ENCODE measurements around the gene ZNF146.
"Not testable (repeated sequence)": the region's sequence is repeated elsewhere in the genome, so short reads cannot be mapped to it uniquely, and the experiment has no call there.

Gene ZNF146

DNA sequence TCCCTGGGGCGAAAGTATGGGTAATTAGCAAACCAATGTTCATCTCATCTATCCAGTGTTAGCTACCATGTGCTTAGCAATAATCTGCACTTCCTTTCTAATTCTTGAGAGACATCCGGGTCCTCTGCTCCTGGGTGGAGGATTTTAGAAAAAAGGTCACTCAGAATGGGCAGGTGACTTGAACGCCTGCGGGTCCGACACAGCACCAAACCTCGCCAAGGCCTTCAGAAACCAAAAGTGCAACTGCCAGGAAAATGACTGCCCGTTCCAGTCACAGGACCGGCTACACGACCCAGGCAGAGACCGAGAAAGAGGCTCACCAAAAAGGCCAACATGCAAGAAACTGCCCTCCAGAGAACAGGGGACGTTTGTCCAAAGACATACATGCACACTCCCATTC lies 39.9 kb downstream of the ZNF146 start:
- no peak for TF ChIP-seq GATA1 (IDR thresholded peaks at IDR 0.05; ENCODE audit: low read depth, low read length)
- DNase-seq = no peak

DNA sequence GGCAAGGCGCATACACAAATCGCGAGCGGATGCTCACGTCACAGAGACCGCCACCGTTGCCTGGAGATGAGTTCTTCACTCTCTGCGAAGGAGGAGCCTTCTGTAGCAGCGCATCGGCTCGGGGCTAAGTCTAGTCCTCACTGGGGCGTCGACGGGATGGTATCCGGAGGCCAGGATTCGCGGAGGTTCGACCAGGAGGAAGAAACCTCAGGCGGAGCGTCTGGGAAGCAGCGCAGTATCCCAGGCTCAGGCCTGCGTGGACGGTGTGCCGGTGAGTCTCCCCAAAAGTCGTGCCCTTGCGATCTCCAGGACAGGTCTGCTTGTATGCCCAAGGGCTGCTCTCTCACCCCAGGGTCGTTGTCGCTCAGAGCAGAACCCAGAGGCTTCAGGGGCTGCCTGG lies 40.4 kb downstream of the ZNF146 start:
- DNase-seq = no peak
- TF ChIP-seq GATA1 (IDR thresholded peaks at IDR 0.05; ENCODE audit: low read depth, low read length) (no peak), POLR2A (IDR thresholded peaks at IDR 0.05; ENCODE audit: low read length) (no peak)

DNA sequence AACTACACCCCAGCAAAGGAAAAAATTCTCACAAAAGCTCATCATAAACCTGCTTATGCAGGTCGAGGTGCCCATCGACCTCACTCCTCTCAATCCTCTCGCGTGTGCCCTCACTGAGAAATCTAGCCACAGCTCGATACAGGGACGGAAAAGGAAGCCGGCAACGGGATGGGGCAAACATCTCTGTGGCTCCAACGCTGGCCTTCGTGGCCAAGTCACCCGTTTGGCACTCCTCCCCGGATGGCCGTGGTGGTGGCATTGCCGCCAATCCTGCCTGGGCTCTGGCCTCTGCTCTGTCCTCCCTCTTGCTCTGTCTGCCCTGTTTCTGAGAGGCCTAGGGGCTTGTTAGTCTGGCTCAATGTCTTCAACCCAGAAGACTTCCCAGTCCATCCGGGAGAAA lies 41.2 kb downstream of the ZNF146 start:
- no peak for DNase-seq
- TF ChIP-seq POLR2A (IDR thresholded peaks at IDR 0.05; ENCODE audit: low read length) = no peak
- no peak for TF ChIP-seq GATA1 (IDR thresholded peaks at IDR 0.05; ENCODE audit: low read depth, low read length)

DNA sequence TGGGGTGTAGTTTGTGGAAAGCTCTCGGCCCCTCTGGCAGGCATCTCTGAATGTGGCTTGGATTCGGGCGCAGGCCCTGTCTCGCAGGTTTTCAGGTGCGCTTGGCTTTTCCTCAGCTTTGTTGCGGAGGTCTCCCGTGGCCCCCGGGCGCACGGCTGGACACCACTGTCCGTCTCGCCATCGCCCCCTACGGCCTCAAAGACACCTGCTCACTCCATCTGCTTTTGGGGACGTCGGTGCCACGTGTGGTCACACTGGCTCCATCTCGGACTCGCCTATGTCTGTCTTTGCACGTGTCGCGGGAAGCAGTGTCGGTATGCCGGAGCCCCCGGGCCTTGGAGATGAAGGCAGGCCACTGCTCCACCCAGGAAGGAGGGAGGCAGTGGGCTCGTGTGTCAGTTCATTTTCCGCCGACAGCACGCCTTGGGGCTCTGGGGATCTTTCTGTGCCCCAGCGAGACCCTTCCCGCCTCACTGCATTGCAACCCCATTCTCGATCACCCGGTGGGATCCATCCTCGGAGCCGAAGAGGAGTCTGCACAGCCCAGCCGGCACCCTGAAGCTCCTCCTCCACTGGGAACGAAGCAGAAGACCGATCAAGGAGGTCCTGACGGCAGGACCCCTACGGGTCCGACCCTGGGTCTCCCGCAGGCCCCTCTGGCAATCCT lies 42.1 kb downstream of the ZNF146 start:
- DNase-seq = no peak
- no peak for TF ChIP-seq POLR2A (IDR thresholded peaks at IDR 0.05; ENCODE audit: low read length)
- TF ChIP-seq GATA1 (IDR thresholded peaks at IDR 0.05; ENCODE audit: low read depth, low read length) = no peak

DNA sequence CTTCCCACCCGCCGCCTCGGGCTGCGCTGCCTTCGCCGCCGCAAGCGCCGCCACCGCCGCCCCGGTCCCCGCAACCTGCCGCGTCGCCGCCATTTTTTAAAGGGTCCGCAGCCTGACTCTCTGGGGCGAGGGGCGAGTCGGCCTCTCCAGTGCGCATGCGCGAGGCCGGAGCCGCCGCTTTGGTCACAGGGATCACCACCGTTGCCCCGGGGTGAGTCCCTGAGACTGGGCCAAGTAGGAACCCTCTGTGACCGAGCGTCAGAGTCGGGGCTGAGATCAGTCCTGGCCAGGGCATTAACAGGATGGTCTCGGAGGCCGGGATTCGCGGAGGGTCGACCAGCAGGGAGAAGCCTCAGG lies 42.6 kb downstream of the ZNF146 start:
- TF ChIP-seq POLR2A (IDR thresholded peaks at IDR 0.05; ENCODE audit: low read length) (no peak), GATA1 (IDR thresholded peaks at IDR 0.05; ENCODE audit: low read depth, low read length) (no peak)
- no peak for DNase-seq

DNA sequence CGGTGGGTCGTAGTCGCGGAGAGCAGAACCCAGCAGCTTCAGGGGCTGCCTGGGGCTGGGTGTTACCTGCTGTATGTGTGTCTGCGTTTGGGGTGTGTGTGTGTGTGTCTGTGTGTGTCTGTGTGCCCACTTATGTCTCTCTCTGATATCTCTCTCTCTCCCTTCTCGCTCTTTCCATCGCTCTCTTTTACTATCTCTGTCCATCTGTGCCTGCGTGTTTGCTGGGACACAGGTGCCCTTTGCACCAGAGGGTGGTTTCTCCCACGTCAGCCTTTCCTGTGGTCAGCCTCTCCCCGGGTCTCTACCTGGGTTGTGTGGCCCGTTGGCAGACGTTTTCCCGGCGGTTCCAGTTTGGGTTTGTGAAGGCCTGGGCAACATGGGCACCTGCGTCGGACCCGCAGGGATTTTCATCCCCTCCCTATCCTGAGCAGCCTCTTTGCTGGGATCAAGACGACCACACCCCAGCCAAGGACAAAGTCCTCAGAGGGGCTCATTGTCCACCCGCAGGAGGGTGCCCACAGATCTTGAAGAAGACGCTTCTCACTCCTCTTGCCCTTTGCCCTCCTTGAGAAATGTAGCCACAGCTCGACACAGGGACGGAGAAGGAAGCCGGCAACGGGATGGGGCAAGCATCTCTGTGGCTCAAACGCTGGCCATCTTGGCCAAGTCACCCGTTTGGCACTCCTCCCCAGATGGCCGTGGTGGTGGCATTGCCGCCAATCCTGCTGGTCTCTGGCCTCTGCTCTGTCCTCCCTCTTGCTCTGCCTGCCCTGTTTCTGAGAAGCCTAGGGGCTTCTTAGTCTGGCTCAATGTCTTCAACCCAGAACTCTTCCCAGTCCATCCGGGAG lies 43.3 kb downstream of the ZNF146 start:
- no peak for DNase-seq
- TF ChIP-seq GATA1 (IDR thresholded peaks at IDR 0.05; ENCODE audit: low read depth, low read length) (no peak), POLR2A (IDR thresholded peaks at IDR 0.05; ENCODE audit: low read length) (no peak)

DNA sequence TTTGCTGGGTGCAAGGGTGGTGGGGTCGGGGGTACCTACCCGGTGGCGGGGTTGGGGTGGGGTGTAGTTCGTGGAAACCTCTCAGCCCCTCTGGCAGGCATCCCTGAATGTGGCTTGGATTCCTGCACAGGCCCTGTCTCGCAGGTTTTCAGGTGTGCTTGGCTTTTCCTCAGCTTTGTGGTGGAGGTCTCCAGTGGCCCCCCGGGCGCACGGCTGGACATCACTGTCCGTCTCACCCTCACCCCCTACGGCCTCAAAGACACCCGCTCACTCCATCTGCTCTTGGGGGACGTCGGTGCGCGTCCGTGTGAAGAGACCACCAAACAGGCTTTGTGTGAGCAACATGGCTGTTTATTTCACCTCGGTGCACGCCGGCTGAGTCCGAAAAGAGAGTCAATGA lies 44.3 kb downstream of the ZNF146 start:
- TF ChIP-seq POLR2A (IDR thresholded peaks at IDR 0.05; ENCODE audit: low read length) = no peak
- TF ChIP-seq GATA1 (IDR thresholded peaks at IDR 0.05; ENCODE audit: low read depth, low read length) = no peak
- no peak for DNase-seq

DNA sequence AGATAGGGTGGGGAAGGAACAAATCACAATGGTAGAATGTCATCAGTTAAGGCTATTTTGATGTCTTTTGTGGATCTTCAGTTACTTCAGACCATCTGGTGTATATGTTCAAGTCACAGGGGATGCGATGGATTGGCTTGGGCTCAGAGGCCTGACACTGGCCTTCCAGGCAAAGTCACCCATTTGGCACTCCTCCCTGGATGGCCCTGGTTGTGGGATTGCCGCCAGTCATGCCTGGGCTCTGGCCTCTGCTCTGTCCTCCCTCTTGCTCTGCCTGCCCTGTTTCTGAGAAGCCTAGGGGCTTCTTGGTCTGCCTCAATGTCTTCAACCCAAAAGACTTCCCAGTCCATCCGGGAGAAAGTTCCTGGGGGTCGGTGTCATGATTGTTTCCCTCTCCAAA lies 50.2 kb downstream of the ZNF146 start:
- TF ChIP-seq GATA1 (IDR thresholded peaks at IDR 0.05; ENCODE audit: low read depth, low read length) (no peak), POLR2A (IDR thresholded peaks at IDR 0.05; ENCODE audit: low read length) (no peak)
- DNase-seq = no peak

DNA sequence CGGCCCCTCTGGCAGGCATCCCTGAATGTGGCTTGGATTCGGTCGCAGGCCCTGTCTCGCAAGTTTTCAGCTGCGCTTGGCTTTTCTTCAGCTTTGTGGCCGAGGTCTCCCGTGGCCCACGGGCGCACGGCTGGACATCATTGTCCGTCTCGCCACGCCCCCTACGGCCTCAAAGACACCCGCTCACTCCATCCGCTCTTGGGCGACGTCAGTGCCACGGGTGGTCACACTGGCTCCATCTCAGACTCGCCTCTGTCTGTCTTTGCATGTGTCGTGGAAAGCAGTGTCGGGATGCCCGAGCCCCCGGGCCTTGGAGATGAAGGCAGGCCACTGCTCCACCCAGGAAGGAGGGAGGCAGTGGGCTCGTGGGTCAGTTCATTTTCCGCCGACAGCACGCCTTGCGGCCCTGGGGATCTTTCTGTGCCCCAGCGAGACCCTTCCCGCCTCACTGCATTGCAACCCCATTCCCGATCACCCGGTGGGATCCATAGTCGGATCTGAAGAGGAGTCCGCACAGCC lies 51.0 kb downstream of the ZNF146 start:
- TF ChIP-seq POLR2A (IDR thresholded peaks at IDR 0.05; ENCODE audit: low read length) (no peak), GATA1 (IDR thresholded peaks at IDR 0.05; ENCODE audit: low read depth, low read length) (no peak)
- DNase-seq = no peak

DNA sequence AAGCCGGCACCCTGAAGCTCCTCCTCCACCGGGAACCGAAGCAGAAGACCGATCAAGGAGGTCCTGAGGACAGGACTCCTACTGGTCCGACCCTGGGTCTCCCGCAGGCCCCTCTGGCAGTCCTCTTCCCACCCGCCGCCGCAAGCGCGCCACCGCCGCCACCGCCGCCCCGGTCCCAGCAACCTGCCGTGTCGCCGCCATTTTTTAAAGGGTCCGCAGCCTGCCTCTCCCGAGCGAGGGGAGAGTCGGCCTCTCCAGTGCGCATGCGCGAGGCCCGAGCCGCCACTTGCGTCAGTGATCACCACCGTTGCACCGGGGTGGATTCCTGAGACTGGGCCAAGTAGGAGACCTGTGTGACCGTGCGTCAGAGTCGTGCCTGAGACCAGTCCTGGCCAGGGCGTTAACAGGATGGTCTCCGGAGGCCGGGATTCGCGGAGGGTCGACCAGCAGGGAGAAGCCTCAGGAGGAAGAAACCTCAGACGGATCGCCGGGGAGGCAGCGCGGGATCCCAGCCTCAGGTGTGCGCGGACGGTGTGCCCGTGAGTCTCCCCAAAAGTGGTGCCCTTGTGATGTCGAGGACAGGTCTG lies 51.6 kb downstream of the ZNF146 start:
- no peak for DNase-seq
- TF ChIP-seq GATA1 (IDR thresholded peaks at IDR 0.05; ENCODE audit: low read depth, low read length) = no peak
- TF ChIP-seq POLR2A (IDR thresholded peaks at IDR 0.05; ENCODE audit: low read length) = no peak

DNA sequence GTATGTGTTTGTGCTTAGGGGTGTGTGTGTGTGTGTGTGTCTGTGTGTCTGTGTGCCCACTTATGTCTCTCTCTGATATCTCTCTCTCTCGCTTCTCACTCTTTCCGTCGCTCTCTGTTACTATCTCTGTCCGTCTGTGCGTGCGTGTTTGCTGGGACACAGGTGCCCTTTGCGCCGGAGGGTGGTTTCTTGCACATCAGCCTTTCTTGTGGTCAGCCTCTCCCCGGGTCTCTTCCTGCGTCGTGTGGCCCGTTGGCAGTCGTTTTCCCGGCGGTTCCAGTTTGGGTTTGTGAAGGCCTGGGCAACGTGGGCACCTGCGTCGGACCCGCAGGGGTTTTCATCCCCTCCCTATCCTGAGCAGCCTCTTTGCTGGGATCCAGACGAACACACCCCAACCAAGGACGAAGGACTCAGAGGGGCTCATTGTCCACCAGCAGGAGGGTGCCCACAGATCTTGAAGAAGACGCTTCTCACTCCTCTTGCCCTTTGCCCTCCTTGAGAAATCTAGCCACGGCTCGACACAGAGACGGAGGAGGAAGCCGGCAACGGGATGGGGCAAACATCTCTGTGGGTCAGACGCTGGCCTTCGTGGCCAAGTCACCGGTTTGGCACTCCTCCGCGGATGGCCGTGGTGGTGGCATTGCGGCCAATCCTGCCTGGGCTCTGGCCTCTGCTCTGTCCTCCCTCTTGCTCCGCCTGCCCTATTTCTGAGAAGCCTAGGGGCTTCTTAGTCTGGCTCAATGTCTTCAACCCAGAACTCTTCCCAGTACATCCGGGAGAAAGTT lies 52.3 kb downstream of the ZNF146 start:
- TF ChIP-seq GATA1 (IDR thresholded peaks at IDR 0.05; ENCODE audit: low read depth, low read length) (no peak), POLR2A (IDR thresholded peaks at IDR 0.05; ENCODE audit: low read length) (no peak)

DNA sequence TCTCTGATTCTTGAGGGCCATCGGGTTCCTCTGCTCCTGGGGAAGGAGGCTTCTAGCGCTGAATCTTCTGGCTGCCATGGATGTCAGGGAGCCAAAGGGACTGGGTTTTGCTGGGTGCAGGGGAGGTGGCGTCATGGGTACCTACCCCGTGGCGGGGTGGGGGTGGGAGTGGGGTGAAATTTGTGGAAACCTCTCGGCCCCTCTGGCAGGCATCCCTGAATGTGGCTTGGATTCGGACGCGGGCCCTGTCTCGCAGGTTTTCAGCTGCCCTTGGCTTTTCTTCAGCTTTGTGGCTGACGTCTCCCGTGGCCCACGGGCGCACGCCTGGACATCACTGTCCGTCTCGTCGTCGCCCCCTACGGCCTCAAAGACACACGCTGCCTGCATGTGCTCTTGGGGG lies 53.2 kb downstream of the ZNF146 start:
- not testable (repeated sequence) for DNase-seq

More for the DNA sequence above, 52.3 kb downstream of the ZNF146 start:
- DNase-seq = no peak

DNA sequence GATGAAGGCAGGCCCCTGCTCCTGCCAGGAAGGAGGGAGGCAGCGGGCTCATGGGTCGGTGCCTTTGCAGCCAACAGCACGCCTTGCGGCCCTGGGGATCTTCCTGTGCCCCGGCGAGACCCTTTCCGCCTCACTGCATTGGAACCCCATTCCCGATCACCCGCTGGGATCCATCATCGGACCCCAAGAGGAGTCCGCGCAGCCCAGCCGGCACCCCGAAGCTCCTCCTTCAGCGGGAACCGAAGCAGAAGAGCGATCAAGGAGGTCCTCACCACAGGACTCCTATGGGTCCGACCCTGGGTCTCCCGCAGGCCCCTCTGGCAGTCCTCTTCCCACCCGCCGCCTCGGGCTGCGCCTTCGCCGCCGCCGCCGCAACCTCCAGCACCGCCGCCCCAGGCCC lies 53.7 kb downstream of the ZNF146 start:
- not testable (repeated sequence) for DNase-seq

DNA sequence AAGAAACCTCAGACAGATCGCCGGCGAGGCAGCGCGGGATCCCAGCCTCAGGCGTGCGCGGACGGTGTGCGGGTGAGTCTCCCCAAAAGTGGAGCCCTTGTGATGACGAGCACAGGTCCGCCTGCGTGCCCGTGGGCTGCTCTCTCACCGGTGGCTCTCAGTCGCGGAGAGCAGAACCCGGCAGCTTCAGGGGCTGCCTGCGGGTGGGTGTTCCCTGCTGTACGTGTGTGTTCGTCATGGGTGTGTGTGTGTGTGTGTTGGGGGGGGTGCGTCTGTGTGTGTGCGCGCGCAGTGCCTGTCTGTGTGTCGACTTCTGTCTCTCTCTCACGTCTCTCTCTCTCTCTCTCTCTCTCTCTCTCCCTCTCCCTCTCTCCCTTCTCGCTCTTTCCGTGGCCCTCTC lies 54.4 kb downstream of the ZNF146 start:
- DNase-seq = not testable (repeated sequence)

Measured in erythroblast (primary cell).